Activated T-cell treated with anti-CD3 and anti-CD28 coated beads for 24 hours (primary cell): ENCODE measurements around the gene ISL1.

Source experiments
- DNase-seq: peaks from one replicate; pipeline ENCODE4 v3.0.0-alpha.2; 2020; ENCODE audit warnings: low read depth

Gene ISL1

GRCh38 chr5:51383131-51384121 is at the start of gene ISL1:
TSS of gene ISL1 (plus strand) at chr5:51383448. CDS start at chr5:51383672, 224 bp downstream.
- no peak for DNase-seq

GRCh38 chr5:51336878-51337277 is 46.4 kb upstream of the ISL1 start:
- no peak for DNase-seq

- no peak for DNase-seq
Observed at GRCh38 chr5:51345106-51345505, 38.1 kb upstream of the ISL1 start.

- no peak for DNase-seq
Observed at GRCh38 chr5:51347157-51347556, 36.1 kb upstream of the ISL1 start.

GRCh38 chr5:51347704-51348103 is 35.5 kb upstream of the ISL1 start:
- DNase-seq = no peak

GRCh38 chr5:51371052-51371451 is 12.2 kb upstream of the ISL1 start:
- no peak for DNase-seq

GRCh38 chr5:51373880-51374523 is 9.2 kb upstream of the ISL1 start:
- no peak for DNase-seq

- no peak for DNase-seq
Observed at GRCh38 chr5:51375084-51375483, 8.2 kb upstream of the ISL1 start.

GRCh38 chr5:51376509-51376908 is 6.7 kb upstream of the ISL1 start:
- no peak for DNase-seq

GRCh38 chr5:51377151-51378060 is 5.8 kb upstream of the ISL1 start:
- no peak for DNase-seq

GRCh38 chr5:51378061-51378409 is 5.2 kb upstream of the ISL1 start:
- no peak for DNase-seq

- no peak for DNase-seq
Observed at GRCh38 chr5:51378448-51379330, 4.6 kb upstream of the ISL1 start.

- no peak for DNase-seq
Observed at GRCh38 chr5:51379331-51379700, 3.9 kb upstream of the ISL1 start.

- DNase-seq = no peak
Observed at GRCh38 chr5:51380603-51381207, 2.5 kb upstream of the ISL1 start.

- no peak for DNase-seq
Observed at GRCh38 chr5:51381761-51382474, 1.3 kb upstream of the ISL1 start.

GRCh38 chr5:51382521-51383130 is 622 bp upstream of the ISL1 start:
- no peak for DNase-seq

- DNase-seq = no peak
Observed at GRCh38 chr5:51384281-51384840, 1.1 kb downstream of the ISL1 start.

- DNase-seq = no peak
Observed at GRCh38 chr5:51385216-51385615, 2.0 kb downstream of the ISL1 start.
